Endodermal cell (in vitro differentiated cells): ENCODE measurements around the gene KCNMA1. TPM values are rescaled to one million over a fixed set of nuclear protein-coding genes. Genes with fewer than 3 reads are reported as not detected.

ENCODE experiments used
- DNase-seq: peaks from one replicate; pipeline ENCODE4 v3.0.0-alpha.2; 2017
- H3K27ac ChIP-seq: 2 replicates; pipeline ENCODE4 v1.5.1; 2013; ENCODE audit warnings: mild to moderate bottlenecking, low read depth, low read length, moderate library complexity
- H3K27me3 ChIP-seq: 2 replicates; pipeline ENCODE4 v1.6.1; 2013; ENCODE audit warnings: mild to moderate bottlenecking, low read length, moderate library complexity; ENCODE audit not compliant: insufficient read depth, control insufficient read depth, poor library complexity, severe bottlenecking
- H3K36me3 ChIP-seq: 2 replicates; pipeline ENCODE4 v1.7.0; 2013; ENCODE audit warnings: mild to moderate bottlenecking, low read length, moderate library complexity; ENCODE audit not compliant: control insufficient read depth, insufficient read depth
- H3K4me1 ChIP-seq: one replicate; pipeline ENCODE4 v1.7.0; 2013; ENCODE audit warnings: low read length; ENCODE audit not compliant: control insufficient read depth, insufficient read depth
- H3K4me3 ChIP-seq: 2 replicates; pipeline ENCODE4 v1.5.1; 2013; ENCODE audit warnings: mild to moderate bottlenecking, low read length, moderate library complexity
- H3K9ac ChIP-seq: 2 replicates; pipeline ENCODE4 v1.6.1; 2013; ENCODE audit warnings: mild to moderate bottlenecking, low read length, moderate library complexity; ENCODE audit not compliant: poor library complexity, severe bottlenecking; ENCODE audit errors: extremely low read depth
- H3K9me3 ChIP-seq: 2 replicates; pipeline ENCODE4 v1.6.1; 2013; ENCODE audit warnings: mild to moderate bottlenecking, low read length, moderate library complexity; ENCODE audit not compliant: control insufficient read depth
- H3K27ac Mint-ChIP-seq: 2 replicates; pipeline ENCODE4 v1.8.0; 2020; ENCODE audit warnings: mixed read lengths
- H3K27me3 Mint-ChIP-seq: 2 replicates; pipeline ENCODE4 v1.8.0; 2021; ENCODE audit warnings: mild to moderate bottlenecking, mixed read lengths; ENCODE audit not compliant: insufficient read depth
- H3K36me3 Mint-ChIP-seq: 2 replicates; pipeline ENCODE4 v1.8.0; 2020; ENCODE audit warnings: low read depth, mixed read lengths
- H3K4me1 Mint-ChIP-seq: 2 replicates; pipeline ENCODE4 v1.8.0; 2020; ENCODE audit warnings: mixed read lengths
- H3K4me3 Mint-ChIP-seq: 2 replicates; pipeline ENCODE4 v1.8.0; 2020; ENCODE audit warnings: mild to moderate bottlenecking, moderate library complexity, mixed read lengths
- H3K9me3 Mint-ChIP-seq: 2 replicates; pipeline ENCODE4 v1.8.0; 2020; ENCODE audit warnings: mild to moderate bottlenecking, mixed read lengths
- WGBS, 2 experiments: methylation state at CpG; one replicate each; pipeline versions ENCODE4 v1.1.5 to v1.1.7; 2013; ENCODE audit warnings: missing lambda C conversion rate in 2 of 2, mixed read lengths in 1 of 2; ENCODE audit not compliant: insufficient coverage in 1 of 2, insufficient read length in 1 of 2; 5-methylcytosine and 5-hydroxymethylcytosine counted together
- total RNA-seq, 2 donors: library from RNA; stranded (reverse); fragmentation: NEBNext Ultra II Directional in 1 of 2; extraction: Animal tissue kit (Norgen Biotek cat#: 25700) in 1 of 2; gene quantifications; 2 replicates in 1 of 2; 3 replicates in 1 of 2; pipeline ENCODE4 v1.2.1, GENCODE V29; 2021
- TF ChIP-seq, protein P1 (sequence below): fragments of 200-600 bp; sonication (generic); conservative IDR thresholded peaks from 2 replicates; pipeline ENCODE4 v1.5.0; 2021; ENCODE audit warnings: antibody characterized with exemption, mild to moderate bottlenecking

Gene KCNMA1
- total RNA-seq, 2 donors from 2014 or later = 0.55 to 1.3 TPM

DNA sequence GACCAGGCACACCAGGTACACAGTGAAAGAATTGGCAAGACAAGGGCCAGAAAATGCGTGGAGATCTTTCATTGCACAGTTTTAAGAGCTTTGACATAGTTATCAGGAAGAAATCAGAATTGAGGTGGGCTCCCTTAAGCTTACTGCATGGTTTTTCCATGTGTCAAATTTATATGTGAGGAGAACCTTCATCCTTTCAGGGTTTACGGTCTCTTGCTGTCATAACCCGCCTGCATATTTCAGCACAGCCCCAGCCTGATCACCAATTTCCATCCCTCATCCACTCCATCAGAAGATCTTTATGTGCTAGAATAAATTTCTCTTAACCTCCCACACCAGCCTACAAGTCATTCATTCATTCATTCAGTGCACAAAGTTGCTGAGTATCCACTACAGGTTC lies 373.1 kb downstream of the KCNMA1 start:
- H3K9me3 Mint-ChIP-seq = no peaks in the 10 kb centered on the region
- Histone ChIP-seq H3K4me3 (no peak overlapping the region), H3K9me3 (no peaks in the 10 kb centered on the region), H3K36me3 (no peaks in the 10 kb centered on the region), H3K27ac (no peak overlapping the region), H3K4me1 (no peaks in the 10 kb centered on the region), H3K27me3 (no peaks in the 10 kb centered on the region), H3K9ac (no peak overlapping the region)
- DNase-seq = no peak
- H3K27ac Mint-ChIP-seq = no peak overlapping the region
- H3K36me3 Mint-ChIP-seq = no peaks in the 10 kb centered on the region
- TF ChIP-seq, protein P1, sequence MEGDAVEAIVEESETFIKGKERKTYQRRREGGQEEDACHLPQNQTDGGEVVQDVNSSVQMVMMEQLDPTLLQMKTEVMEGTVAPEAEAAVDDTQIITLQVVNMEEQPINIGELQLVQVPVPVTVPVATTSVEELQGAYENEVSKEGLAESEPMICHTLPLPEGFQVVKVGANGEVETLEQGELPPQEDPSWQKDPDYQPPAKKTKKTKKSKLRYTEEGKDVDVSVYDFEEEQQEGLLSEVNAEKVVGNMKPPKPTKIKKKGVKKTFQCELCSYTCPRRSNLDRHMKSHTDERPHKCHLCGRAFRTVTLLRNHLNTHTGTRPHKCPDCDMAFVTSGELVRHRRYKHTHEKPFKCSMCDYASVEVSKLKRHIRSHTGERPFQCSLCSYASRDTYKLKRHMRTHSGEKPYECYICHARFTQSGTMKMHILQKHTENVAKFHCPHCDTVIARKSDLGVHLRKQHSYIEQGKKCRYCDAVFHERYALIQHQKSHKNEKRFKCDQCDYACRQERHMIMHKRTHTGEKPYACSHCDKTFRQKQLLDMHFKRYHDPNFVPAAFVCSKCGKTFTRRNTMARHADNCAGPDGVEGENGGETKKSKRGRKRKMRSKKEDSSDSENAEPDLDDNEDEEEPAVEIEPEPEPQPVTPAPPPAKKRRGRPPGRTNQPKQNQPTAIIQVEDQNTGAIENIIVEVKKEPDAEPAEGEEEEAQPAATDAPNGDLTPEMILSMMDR = no peak
- peaks cover 27% of the 10 kb centered on the region for H3K27me3 Mint-ChIP-seq
- H3K4me3 Mint-ChIP-seq = no peak overlapping the region
- no peaks in the 10 kb centered on the region for H3K4me1 Mint-ChIP-seq
- 93 to 100% methylated on average over 1 to 3 of the region's 3 CpGs for WGBS, 2 experiments

DNA sequence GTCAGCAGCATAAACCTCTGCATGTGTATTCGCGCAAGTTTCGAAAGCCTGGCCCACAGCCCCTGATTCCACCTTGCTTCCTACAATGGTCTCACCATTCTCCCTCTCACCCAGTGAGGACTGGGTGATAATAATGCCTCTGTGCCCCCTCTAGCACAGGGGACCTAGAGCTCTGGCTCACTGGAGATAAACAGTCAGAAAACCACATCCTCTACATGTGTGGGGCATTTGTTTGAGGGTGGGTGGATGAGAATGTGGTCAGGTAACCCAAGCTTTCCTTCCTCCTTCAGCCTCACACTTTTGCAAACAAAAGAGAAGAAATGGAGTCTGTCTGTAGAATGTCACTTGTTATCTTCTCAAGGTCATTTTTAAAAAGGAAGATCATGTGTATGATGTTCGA lies 373.5 kb downstream of the KCNMA1 start:
- TF ChIP-seq, protein P1 = no peak
- WGBS, 2 experiments = 89 to 97% methylated on average over 3 to 4 of the region's 4 CpGs
- Mint-ChIP-seq H3K27ac (no peak overlapping the region), H3K27me3 (peaks cover 27% of the 10 kb centered on the region), H3K9me3 (no peaks in the 10 kb centered on the region), H3K4me3 (no peak overlapping the region), H3K36me3 (no peaks in the 10 kb centered on the region), H3K4me1 (no peaks in the 10 kb centered on the region)
- H3K4me3 ChIP-seq = no peak overlapping the region
- no peaks in the 10 kb centered on the region for H3K4me1 ChIP-seq
- H3K27ac ChIP-seq = no peak overlapping the region
- no peaks in the 10 kb centered on the region for H3K36me3 ChIP-seq
- DNase-seq = no peak
- no peak overlapping the region for H3K9ac ChIP-seq
- H3K27me3 ChIP-seq = no peaks in the 10 kb centered on the region
- H3K9me3 ChIP-seq = no peaks in the 10 kb centered on the region

DNA sequence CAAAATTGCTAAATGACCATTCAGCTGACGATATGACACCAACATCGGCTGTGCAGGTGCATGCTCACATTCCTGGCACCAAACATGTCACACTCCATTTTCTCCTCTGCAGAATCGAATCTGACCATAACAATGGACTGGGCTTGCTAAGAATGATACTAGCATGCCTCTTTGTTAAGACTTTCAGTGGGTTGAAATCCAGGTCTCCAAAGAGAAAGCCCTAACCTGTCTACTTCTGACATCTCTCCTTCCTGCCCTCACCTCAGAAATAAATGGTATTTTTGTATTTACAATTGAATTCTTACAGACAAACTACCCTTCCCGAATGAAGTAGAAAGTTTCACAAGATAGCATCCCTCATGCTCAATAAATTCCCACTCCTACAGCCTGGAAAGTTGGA lies 373.9 kb downstream of the KCNMA1 start:
- Mint-ChIP-seq H3K36me3 (no peaks in the 10 kb centered on the region), H3K27me3 (peaks cover 27% of the 10 kb centered on the region), H3K27ac (no peak overlapping the region), H3K4me3 (no peak overlapping the region), H3K9me3 (no peaks in the 10 kb centered on the region), H3K4me1 (no peaks in the 10 kb centered on the region)
- DNase-seq = no peak
- Histone ChIP-seq H3K4me1 (no peaks in the 10 kb centered on the region), H3K9ac (no peak overlapping the region), H3K36me3 (no peaks in the 10 kb centered on the region), H3K27me3 (no peaks in the 10 kb centered on the region), H3K27ac (no peak overlapping the region), H3K9me3 (no peaks in the 10 kb centered on the region), H3K4me3 (no peak overlapping the region)
- 88 to 100% methylated on average over 4 of the region's 4 CpGs for WGBS, 2 experiments
- TF ChIP-seq, protein P1 = no peak
